NCI-H2171 treated with DMSO at 0.1 percent for 48 hours (cell line): ENCODE measurements around the gene MORN1.

ENCODE experiments used
- DNase-seq: peaks from one replicate; lab custom pipeline; 2025; lab: John Stamatoyannopoulos, UW

MORN1 gene

DNA sequence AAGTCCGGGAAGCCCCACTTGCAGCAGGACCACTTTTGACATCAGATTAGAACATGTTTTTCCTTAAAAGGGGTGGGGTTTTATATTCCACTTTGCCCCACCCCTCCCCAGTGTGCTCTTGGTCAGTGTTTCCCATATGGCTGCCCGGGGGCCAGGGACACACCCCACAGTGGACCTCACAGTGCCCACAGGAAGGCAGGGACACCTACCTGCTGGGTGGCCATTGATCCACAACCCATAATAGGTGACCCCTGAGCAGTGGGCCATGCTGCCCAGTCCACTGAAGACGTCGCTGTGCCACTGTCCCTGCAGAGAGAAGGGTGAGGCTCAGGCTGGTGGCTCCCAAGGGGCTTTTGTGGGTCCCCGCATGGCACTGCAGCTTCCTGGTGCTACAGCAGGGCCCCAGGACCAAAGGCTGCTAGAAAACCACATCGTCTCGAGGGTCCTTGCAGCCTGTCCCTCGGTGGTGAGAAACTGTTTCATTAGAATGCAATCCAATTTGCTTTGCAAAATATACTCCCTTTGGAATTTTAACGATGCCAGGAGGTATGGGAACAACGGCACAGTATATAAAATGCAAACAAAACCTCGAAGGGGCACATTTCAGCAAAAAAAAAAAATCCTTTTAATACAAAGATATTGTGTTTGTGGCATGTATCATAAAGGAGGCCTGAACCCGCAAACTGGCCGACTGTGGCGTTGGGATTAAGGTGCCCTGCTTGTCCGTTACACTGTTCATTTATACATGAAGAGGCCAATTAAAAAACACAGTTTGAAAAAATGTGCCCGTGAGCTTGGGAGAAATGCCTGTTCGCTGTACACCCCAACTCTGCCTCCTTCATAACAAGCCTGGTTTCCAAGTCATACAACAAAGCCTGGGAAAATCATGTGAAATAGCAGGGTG, 16.9 kb downstream of the MORN1 start:
- DNase-seq, result no peak

- no peak for DNase-seq
Observed at GRCh38 chr1:2373551-2374251, 17.7 kb downstream of the MORN1 start.

DNA sequence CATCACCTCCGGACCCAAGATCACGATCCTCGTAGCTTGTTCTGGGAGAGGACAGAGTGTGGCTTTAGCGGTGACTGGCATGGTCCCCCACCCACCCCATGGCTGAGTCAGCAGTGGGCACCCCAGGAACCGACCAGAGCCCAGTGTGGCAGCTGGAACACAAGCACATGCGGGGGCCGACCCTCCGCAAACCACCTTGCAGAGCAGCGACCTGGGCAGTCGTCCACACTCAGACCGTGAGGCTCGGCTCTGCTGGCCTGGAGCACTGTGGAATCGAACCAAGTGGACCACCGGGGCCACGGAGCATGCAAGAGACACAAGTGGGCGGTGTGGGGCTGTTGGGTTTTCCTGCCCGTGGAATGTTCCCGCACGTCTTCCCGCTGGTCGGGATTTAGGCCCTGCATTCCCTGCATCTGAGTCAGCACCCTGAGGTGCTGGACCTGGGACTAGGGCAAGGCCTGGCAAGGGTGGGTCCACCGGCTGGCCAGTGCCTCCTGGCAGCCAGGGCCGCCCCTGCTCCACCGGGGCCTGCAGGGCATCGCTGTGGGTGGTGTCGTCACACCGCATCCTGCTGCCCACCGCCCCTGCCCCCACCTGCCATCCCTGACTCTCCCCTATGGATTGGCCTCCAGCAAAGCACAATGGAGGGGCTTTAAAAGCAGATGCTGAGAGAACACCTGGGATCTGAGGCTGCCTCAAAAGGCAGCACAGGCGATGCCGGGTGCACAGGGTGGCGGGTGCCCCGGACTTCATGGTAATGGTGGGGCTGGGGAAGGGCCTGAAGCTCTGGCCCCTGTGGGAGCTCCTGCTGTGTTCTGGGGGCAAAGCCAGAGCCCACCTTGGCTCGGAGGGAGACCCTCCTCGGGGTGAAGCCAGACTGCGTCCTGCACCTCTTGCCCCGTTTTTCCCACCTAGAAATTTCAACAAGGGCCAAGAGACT, 18.5 kb downstream of the MORN1 start:
- no peak for DNase-seq

- DNase-seq, result no peak
Observed at GRCh38 chr1:2368053-2368744, 23.2 kb downstream of the MORN1 start.

DNA sequence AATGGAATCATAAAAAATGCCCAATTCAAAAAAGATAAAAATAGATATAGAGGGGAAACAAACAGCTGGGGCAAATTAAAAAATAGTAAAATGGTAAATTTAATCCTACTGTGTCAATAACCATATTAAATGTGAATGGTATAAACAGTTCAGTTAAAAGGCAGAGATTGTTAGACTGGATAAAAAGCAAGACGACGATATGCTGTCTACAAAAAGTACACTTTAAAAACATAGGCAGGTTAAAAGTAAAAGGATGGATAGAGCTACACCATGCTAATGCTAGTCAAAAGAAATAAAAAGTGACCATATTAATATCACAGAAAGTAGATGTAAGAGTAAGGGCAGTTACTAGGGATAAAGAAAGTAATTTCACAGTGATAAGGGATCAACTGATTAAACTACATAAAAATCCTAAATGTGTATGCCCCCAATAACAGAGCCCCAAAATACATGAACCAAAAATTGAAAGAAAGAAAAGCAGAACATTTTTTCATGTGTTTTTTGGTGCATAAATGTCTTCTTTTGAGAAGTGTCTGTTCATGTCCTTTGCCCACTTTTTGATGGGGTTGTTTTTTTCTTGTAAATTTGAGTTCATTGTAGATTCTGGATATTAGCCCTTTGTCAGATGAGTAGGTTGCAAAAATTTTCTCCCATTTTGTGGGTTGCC, 27.4 kb downstream of the MORN1 start:
- DNase-seq, result no peak

DNA sequence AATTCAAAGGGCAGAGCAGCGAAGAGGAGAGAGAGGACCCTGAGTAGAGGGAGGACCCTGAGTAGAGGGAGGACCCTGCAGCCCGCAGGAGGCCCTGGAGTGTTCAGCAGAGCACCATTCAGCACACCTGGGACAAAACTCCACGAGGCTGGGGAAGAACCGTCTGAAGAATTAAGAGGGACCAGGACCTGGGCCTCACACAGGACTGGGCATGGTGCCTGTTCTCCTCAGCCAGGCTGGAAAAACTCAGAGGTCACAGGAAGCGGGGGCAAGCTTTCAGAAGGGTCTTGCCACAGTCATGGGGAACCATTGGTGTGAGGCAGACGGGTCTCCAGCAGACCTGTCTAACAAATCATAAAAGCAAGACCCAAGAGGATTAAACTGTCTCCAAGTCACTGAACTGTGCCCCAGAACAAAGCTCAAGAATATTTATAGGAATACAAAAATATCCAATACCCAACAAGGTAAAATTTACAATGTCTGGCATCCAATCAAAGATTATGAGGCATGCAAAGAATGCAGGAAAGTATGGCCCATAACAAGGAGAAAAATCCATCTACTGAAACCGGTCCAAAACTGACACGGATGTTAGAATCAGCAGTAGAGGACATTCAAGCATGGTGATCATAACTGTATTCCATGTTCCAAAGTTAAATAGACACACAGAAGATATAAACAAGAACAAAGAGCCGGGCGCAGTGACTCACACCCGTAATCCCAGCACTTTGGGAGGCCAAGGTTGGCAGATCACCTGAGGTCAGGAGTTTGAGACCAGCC, 30.6 kb downstream of the MORN1 start:
- DNase-seq, result no peak

DNA sequence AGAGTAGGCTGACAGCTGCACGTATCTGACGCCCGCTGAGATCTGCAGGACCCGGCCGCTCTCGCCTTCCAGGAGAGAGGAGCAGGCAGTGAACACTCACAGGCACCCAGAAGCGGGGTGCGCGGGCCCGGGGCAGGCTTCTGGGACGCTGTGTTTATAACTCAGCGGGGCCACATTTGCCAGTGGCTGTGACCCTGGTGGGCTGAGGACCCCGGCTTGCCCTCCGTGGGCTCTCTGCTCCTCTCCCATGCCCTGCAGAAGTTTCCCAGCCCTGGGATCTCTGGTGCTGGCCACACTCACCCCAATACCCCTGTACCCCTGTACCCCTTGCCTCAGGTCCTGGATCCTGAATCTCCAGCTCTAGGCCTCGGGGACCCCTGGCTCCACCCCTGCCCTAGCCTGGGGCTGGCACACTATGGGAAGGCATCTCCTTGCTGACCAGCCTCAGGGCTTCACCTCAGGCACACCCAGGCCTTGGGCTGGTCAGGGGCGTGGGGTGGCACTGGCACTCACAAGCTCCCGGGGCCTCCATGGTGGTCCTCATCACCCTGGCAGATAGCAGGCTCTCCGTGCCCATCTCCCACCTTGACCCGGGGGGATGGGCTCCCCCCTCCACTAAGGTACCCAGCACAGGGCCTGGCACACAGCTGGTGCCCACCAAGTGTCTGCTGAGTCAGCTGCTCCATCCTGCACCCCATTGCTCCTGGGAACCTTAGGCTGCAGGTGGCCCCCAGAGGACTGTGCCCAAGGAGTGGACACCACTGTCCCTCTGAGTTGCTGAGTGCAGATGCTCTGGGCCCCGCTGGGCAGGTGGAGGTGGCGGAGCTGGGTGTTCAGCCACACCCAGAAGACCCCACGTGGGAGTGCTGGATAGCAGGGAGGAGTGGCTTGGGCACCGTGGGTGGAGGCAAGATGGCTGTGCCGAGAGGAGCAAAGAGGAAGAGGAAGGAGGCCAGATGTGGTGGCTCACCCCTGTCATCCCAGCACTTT, 32.4 kb downstream of the MORN1 start:
- DNase-seq, result no peak

GRCh38 chr1:2358072-2358471, 33.3 kb downstream of the MORN1 start:
- DNase-seq, result no peak

GRCh38 chr1:2356911-2357845, 34.2 kb downstream of the MORN1 start:
- DNase-seq, result no peak

DNA sequence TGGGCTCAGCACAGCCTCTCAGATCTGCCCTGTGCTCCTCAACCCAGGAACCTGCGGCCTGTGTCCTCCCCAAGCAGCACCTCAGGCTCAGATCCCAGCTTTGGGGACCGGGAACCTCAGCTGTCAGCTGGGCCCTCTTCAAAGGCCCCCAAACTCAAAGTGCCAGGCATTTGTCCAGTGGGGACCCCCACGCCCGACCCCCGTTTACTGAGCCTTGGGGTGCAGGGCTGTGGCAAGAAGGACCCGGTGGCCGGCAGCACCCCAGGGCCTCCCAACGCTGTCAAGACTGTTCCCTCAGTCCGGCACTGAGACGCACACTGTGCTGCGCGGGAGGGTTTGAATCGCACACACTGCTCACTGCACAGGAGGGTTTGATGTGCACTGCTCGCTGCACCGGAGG, 35.0 kb downstream of the MORN1 start:
- no peak for DNase-seq

DNA sequence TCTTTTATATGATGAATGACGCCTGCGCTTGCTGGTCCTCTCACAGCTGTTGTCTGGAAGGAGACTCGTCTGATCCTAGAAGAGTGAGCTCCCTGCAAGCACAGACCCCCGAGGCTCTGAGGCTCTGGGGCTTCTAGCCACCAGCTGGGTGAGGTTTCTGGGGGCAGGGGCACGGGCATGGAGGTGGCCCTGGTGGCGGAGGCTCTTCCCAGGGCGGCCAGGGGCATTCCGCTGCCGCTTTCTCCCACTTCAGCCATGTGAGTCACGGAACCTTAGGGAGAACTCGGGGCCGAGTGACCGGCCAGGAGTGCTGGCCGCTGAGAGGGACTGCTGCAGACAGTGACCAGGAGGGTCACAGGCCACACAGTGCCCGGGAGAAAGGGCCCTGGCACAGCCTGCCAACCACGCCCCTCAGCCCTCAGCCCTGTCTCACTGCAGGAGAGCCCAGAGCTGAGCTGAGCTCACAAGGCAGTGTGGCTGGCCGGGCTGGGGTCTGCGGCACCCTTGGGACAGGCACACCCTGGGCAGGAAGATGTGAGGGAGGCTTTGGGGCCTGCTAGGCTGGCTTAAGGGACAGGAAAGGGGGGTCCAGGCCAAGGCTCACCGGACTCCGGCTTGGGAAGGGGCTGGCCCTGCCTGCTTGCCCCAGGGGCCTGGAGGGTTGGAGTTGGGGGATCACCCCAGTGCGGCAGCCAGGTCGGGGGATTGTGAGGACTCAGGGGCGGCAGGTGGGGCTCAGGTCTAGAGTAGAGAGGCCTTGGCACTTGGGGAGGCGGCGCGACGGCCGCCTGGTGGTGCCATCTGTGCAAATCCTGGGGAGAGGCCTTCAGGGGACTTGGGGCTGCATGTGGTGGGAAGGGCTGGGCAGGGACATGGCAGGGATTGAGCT, 35.7 kb downstream of the MORN1 start:
- DNase-seq, result no peak

GRCh38 chr1:2354511-2355372, 36.6 kb downstream of the MORN1 start:
- no peak for DNase-seq

- DNase-seq, result no peak
Observed at GRCh38 chr1:2353551-2354438, 37.6 kb downstream of the MORN1 start.

DNA sequence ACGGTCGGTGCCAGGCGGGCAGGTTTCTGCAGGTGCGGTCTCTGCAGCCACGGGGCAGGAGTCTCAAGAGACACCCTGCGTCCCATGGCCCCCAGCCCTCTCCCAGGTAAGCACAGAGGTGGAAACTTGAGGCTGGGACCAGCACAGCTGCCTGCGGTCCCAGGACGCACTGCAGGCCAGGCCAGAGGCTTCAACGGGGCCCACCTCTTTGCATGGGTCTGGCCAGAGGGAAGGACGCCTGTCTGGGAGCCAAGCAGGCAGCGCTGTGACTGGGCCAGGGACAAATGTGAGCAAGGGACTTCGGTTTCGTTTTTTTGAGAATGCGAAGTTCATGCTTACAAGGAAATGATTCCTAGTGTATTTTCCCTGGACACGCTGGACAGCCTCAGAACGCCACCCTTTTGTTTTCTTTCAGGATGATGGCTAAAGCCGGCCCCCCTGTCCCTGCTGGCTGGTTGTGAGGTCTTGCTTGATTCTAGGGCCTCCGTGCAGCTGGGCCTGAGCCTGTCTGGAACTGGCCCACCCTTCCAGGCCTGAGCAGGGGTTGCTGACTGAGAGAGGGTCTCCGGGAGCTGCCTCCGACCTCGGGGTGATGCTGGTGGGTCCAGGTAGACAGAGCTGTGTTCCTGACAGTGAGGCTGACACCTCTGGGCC, 38.3 kb downstream of the MORN1 start:
- no peak for DNase-seq
